Lower leg skin (tissue), 3 donors: ENCODE data around the gene CHD6.

Experiments
- CTCF ChIP-seq, 3 donors: fragments of 450-650 bp; IDR thresholded peaks; one replicate each; pipeline ENCODE4 v1.5.1; 2016; ENCODE audit warnings: antibody characterized with exemption in 3 of 3, mild to moderate bottlenecking in 3 of 3, moderate library complexity in 2 of 3
- POLR2A ChIP-seq, 2 donors: fragments of 450-650 bp; IDR thresholded peaks; one replicate each; pipeline ENCODE4 v1.6.1; 2016 to 2017; ENCODE audit warnings: antibody characterized with exemption in 2 of 2, mild to moderate bottlenecking in 1 of 2, moderate library complexity in 1 of 2

- no peak for TF ChIP-seq CTCF (IDR thresholded peaks at IDR 0.05)
- no peak for TF ChIP-seq POLR2A (IDR thresholded peaks at IDR 0.05)
Observed at GRCh38 chr20:41369673-41370072, 248.5 kb downstream of the CHD6 start.
